Fibroblast of skin of left biceps (primary cell): ENCODE results near the gene SLAMF6.
"Not testable (repeated sequence)": the region's sequence is repeated elsewhere in the genome, so short reads cannot be mapped to it uniquely, and the experiment has no call there.

Experiments
- DNase-seq, 2 experiments: peaks; one replicate each; pipeline ENCODE4 v3.0.0-alpha.2; 2013; ENCODE audit warnings: low read depth in 2 of 2

SLAMF6 gene

GRCh38 chr1:160522622-160523345 is at the start of gene SLAMF6:
Gene SLAMF6, minus strand, starts transcription at chr1:160523255. Its CDS starts 63 bp downstream, at chr1:160523192.
- DNase-seq = no peak

- no peak for DNase-seq
Observed at GRCh38 chr1:160570840-160571239, 47.8 kb upstream of the SLAMF6 start.

GRCh38 chr1:160569806-160570205 is 46.8 kb upstream of the SLAMF6 start:
- no peak for DNase-seq

GRCh38 chr1:160567858-160568682 is 45.0 kb upstream of the SLAMF6 start:
- DNase-seq = no peak

DNA sequence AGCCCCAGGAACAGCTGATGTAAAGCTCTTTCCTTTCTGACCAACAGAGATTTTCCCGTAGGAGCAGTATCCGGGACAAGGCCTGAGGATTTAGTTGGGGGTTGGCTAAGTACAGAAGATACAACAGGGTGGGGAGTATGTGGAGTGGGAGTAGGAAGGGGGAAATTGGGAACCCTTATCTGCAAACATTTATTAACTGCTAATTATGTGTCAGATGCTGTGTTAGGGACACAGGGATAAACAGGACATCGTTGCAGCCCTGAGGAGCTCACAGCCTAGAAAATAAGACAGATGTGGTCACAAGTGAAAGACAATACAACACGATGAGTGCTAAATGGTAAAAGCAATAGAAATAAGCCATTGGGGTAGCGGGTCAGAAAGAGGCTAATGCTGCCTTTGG is 44.3 kb upstream of the SLAMF6 start:
- DNase-seq = no peak

DNA sequence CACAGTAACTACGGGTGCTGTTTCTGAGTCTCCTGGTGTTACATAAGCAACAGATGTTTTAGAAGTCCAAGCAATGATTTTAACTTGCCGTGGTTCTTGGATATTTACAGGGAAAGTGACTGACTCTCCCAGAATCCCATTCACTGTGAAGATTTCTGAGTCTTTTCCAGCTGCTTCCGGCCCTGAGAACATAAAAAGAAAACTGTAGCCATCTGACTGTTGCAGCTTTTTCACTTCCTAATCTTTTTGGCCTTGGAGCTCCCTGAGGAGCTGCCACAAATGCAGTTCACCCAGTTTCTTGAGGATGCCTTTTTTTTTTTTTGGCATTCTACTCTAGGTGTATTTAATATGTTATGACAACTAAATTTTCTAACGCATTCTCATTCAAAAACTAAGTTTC is 42.5 kb upstream of the SLAMF6 start:
- DNase-seq = no peak

GRCh38 chr1:160563230-160563629 is 40.2 kb upstream of the SLAMF6 start:
- not testable (repeated sequence) for DNase-seq

DNA sequence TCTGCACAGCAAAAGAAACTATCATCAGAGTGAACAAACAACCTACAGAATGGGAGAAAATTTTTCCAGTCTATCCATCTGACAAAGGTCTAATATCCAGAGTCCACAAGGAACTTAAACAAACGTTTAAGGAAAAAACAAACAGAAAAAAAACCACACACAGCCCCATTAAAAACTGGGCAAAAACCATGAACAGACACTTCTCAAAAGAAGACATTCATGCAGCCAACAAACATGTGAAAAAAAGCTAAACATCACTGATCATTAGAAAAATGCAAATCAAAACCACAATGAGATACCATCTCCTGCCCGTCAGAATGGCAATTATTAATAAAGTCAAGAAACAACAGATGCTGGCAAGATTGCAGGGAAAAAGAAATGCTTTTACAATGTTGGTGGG is 39.7 kb upstream of the SLAMF6 start:
- DNase-seq = not testable (repeated sequence)

DNA sequence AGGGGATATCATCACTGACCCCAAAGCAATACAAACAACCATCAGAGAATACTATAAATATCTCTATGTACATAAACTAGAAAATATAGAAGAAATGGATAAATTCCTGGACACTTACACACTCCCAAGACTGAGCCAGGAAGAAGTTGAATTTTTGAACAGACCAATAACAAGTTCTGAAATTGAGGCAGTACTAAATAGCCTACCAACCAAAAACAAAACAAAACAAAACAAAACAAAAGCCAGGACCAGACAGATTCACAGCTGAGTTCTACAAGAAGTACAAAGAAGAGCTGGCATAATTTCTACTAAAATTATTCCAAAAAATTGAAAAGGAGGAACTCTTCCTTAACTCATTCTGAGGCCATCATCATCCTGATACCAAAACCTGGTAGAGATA is 37.8 kb upstream of the SLAMF6 start:
- no peak for DNase-seq

DNA sequence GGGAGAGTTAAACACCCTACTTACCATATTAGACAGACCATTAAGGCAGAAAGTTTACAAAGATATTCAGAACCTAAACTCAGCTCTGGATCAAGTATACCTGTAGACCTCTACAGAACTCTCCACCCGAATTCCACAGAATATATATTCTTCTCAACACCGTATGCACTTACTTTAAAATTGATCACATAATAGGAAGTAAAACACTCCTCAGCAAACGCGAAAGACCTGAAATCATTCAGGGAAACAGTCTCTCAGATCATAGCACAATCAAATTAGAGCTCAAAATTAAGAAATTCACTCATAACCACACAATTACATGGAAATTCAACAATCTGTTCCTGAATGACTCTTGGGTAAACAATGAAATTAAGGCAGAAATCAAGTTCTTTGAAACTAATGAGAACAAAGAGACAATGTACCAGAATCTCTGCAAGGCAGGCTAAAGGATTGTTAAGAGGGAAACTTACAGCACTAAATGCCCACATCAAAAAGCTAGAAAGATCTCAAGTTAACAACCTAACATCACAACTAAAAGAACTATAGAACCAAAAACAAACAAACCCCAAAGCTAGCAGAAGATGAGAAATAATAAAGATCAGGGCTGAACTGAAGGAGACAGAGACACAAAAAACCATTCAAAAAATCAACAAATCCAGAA is 37.1 kb upstream of the SLAMF6 start:
- DNase-seq = no peak

GRCh38 chr1:160559437-160559836 is 36.4 kb upstream of the SLAMF6 start:
- not testable (repeated sequence) for DNase-seq

DNA sequence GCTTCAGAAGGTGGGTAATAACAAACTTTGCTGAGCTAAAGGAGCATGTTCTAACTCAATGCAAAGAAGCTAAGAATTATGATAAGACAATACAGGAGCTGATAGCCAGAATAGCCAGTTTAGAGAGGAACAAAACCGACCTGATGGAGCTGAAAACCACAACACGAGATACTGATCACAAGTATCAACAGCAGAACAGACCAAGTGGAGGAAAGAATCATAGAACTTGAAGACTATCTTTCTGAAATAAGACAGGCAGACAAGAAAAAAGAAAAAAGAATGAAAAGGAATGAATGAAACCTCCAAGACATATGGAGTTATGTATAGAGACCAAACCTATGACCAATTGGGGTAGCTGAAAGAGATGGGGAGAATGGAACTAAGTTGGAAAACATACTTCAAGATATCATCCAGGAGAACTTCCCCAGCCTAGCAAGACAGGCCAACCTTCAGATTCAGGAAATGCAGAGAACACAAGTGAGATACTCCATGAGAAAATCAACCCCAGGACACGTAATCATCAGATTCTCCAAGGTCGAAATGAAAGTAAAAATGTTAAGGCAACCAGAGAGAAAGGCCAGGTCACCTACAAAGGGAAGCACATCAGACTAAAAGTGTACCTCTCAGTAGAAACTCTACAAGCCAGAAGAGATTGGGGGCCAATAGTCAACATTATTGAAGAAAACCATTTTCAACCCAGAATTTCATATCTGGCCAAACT is 35.8 kb upstream of the SLAMF6 start:
- no peak for DNase-seq

DNA sequence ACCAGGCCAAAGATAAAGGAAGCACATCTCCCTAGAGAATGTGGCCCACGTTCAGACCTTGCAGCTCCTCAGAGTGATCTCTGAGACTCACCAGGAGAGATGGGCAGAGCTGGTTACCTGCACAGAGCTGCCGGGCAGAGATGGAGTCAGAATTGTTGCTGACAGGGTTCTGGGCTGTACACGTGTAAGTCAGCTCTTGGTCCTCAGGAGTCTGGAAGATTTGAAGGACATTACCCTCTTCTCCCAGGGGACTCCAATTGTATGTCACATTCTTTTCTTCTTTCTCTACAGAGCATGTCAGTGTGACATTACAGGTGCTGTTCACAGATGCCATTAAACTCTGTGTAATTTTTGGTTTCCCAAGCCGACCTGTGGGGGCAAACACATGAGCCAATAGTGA is 30.7 kb upstream of the SLAMF6 start:
- no peak for DNase-seq

GRCh38 chr1:160552425-160552824 is 29.4 kb upstream of the SLAMF6 start:
- no peak for DNase-seq

DNA sequence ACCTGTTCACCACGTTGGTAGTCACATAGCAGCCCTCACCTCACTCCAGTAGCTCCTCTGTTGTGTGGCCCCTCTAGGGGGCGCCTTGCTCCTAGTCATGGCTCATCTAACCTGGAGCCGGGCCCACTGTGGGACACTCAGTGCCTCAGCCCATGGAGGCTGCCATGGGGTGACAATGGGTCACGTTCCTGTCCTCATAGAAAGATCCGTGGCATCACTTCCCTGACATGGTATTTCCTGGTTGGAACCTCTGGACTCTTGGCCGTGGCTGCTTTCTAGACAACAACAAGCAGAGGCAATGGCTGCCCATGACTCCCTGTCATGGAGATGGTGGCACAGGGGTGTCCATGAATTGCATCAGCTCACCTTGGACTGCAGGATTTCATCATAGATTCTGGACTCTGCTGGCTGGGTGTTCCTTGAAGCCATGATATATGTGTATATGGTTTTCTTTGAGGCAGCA is 27.5 kb upstream of the SLAMF6 start:
- DNase-seq = no peak

DNA sequence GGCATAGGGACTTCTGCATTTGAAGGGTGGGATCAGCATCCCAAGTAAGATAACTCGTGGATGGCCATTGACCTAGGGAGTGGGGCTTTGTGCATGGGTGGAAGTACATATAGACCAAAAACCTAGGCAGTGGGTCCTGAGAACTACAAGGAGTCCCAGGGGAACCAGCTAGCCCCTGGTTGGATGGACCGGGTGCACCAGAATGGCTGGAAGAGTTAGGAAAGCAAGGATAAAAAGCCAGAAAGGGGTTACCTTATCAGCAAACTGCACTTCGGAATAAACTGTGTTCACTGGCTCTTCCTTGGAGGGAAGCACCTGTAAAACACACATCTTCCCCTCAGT is 26.6 kb upstream of the SLAMF6 start:
- DNase-seq = no peak

DNA sequence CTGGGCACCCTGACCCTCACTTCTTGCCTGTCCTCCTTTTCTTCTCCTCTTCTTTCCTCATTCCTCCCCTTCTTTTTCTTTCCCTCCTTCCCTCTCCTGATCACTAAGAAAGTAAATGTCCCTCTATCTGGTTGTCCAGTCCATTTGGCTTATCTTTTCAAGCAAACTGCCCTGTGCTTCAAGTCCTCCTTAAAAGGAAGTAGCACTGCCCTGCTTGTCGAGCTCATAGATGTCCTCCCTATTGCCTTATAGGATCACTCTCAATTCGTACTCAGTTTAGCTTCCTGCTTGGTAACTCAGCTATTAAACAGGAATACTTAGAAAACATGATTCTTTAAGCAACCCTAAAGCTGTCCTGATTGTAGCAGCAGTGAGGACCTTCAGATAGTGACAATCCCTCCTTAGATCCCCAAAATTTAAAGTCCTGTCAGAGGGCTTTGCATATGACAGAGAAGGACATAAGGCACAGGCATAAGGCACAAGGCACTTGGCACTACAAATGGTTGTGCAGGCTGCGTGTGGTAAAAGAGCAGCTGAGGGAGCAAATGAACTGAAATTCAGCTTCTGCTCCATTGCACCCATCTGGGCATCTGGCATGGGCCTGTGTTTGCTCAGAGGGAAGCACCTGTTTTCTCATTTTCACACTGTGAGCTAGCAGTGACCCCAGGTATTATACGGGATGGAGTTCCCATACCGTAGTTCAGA is 26.1 kb upstream of the SLAMF6 start:
- no peak for DNase-seq

DNA sequence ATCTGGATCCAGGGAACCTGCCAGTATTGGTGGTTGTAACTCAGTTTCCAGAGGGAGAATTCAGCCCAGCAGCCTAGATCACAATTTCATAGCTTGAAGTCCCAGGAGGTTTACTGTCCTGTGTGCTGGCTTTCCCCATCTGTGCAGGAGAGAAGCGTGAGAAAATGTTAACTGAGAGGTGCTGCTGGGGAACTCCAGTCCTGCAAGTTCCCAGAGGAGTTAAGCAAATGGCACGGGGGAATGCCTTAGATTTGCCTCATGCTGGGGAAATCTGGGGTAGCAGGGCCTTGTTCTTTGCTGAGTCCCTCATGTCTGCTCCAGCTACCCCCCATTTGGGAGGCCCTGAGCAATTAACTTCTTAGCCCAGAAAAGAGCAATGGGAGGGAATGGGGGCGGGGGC is 25.1 kb upstream of the SLAMF6 start:
- no peak for DNase-seq

DNA sequence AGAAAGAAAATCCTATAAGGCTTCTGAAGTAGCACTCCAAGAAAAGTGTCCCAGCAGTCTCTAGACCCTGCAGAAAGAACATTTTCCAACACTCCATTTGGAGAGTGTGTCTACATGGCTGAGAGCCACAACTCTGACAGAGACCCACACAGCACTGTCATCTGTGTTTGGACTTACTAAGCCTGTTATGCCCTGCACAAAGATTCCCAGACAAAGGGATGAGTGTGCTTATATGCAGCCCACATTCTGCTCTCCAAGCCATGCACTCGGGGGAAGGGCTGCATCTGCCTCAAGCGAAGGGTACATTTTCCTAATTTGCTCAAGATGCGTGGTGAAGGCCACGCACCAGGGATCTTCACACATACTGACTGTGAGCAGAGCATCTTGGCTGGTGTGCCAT is 24.4 kb upstream of the SLAMF6 start:
- no peak for DNase-seq

- no peak for DNase-seq
Observed at GRCh38 chr1:160546942-160547341, 23.9 kb upstream of the SLAMF6 start.

GRCh38 chr1:160544647-160545046 is 21.6 kb upstream of the SLAMF6 start:
- DNase-seq = no peak
